Vagina (tissue), 2 donors: ENCODE measurements around the gene STXBP3. TPM values are rescaled to one million over a fixed set of nuclear protein-coding genes. Genes with fewer than 3 reads are reported as not detected.

Experiments used
- DNase-seq, 2 donors: peaks; one replicate each; pipeline ENCODE4 v3.0.0-alpha.2; 2017; ENCODE audit errors: extremely low spot score in 2 of 2
- H3K27ac ChIP-seq: fragments of 200-600 bp; sonication (generic); one replicate; pipeline ENCODE4 v1.5.1; 2019
- H3K27me3 ChIP-seq: fragments of 200-600 bp; sonication (generic); one replicate; pipeline ENCODE4 v1.5.1; 2019
- H3K36me3 ChIP-seq, 2 donors: fragments of 200-600 bp; sonication (generic); one replicate each; pipeline ENCODE4 v1.5.1; 2017 to 2019
- H3K4me1 ChIP-seq: fragments of 200-600 bp; sonication (generic); one replicate; pipeline ENCODE4 v1.5.1; 2019
- H3K4me3 ChIP-seq, 2 donors: fragments of 200-600 bp; sonication (generic); 1 replicate in 1 of 2; 2 replicates in 1 of 2; pipeline ENCODE4 v1.5.1; 2016 to 2019
- H3K9me3 ChIP-seq: fragments of 200-600 bp; sonication (generic); one replicate; pipeline ENCODE4 v1.5.1; 2019
- POLR2A ChIP-seq, 2 donors: fragments of 450-650 bp; IDR thresholded peaks; one replicate each; pipeline ENCODE4 v1.6.1; 2017; ENCODE audit warnings: antibody characterized with exemption in 2 of 2, mild to moderate bottlenecking in 2 of 2, moderate library complexity in 2 of 2
- POLR2AphosphoS5 ChIP-seq, 2 donors: sonication (generic); formaldehyde crosslinking; IDR thresholded peaks; one replicate each; pipeline ENCODE4 v1.9.0; 2017; ENCODE audit warnings: antibody characterized with exemption in 2 of 2, mild to moderate bottlenecking in 2 of 2, low read depth in 1 of 2; ENCODE audit not compliant: insufficient read depth in 1 of 2
- intact Hi-C: fragments of 100-400 bp; cut with DNase I; formaldehyde crosslinking; loops from one replicate; pipeline ENCODE4 v1.15.1; 2023
- total RNA-seq: library from RNA; depleted of rRNA; stranded (reverse); fragments of >200 nt; gene quantifications from one replicate; pipeline ENCODE4 v1.2.3, GENCODE V29; 2016
- TF ChIP-seq, protein P1 (sequence below), 3 experiments: fragments of 450-650 bp in 2 of 3; fragments of 200-600 bp in 1 of 3; sonication (generic) in 1 of 3; IDR thresholded peaks; one replicate each; pipeline ENCODE4 v1.5.1; 2017 to 2019; ENCODE audit warnings: antibody characterized with exemption in 3 of 3, mild to moderate bottlenecking in 2 of 3, moderate library complexity in 2 of 3

Gene STXBP3
- total RNA-seq, 1 donor from 2014 or later: 167 TPM

GRCh38 chr1:108801101-108801500 lies 54.6 kb downstream of the STXBP3 start:
- no peak for DNase-seq
- Histone ChIP-seq H3K27me3 (no peaks in the 10 kb centered on the region), H3K4me1 (no peaks in the 10 kb centered on the region), H3K36me3 (peaks cover 0 to 65% of the 10 kb centered on the region in 2 donors), H3K4me3 (no peak overlapping the region), H3K27ac (no peak overlapping the region), H3K9me3 (no peaks in the 10 kb centered on the region)
- no peak for TF ChIP-seq POLR2A (IDR thresholded peaks at IDR 0.05)
- TF ChIP-seq, protein P1, sequence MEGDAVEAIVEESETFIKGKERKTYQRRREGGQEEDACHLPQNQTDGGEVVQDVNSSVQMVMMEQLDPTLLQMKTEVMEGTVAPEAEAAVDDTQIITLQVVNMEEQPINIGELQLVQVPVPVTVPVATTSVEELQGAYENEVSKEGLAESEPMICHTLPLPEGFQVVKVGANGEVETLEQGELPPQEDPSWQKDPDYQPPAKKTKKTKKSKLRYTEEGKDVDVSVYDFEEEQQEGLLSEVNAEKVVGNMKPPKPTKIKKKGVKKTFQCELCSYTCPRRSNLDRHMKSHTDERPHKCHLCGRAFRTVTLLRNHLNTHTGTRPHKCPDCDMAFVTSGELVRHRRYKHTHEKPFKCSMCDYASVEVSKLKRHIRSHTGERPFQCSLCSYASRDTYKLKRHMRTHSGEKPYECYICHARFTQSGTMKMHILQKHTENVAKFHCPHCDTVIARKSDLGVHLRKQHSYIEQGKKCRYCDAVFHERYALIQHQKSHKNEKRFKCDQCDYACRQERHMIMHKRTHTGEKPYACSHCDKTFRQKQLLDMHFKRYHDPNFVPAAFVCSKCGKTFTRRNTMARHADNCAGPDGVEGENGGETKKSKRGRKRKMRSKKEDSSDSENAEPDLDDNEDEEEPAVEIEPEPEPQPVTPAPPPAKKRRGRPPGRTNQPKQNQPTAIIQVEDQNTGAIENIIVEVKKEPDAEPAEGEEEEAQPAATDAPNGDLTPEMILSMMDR (IDR thresholded peaks at IDR 0.05): no peak
- TF ChIP-seq POLR2AphosphoS5 (IDR thresholded peaks at IDR 0.05; ENCODE audit: insufficient read depth in 1 of 2, low read depth in 1 of 2): no peak
- intact Hi-C loops: no loop called here

- TF ChIP-seq, protein P1 (IDR thresholded peaks at IDR 0.05): no peak
- no peak for TF ChIP-seq POLR2A (IDR thresholded peaks at IDR 0.05)
- TF ChIP-seq POLR2AphosphoS5 (IDR thresholded peaks at IDR 0.05; ENCODE audit: insufficient read depth in 1 of 2, low read depth in 1 of 2): no peak
- Histone ChIP-seq H3K36me3 (peaks cover 0 to 71% of the 10 kb centered on the region in 2 donors), H3K27me3 (no peaks in the 10 kb centered on the region), H3K9me3 (no peaks in the 10 kb centered on the region), H3K27ac (no peak overlapping the region), H3K4me1 (no peaks in the 10 kb centered on the region), H3K4me3 (no peak overlapping the region)
- intact Hi-C loops: no loop called here
- no peak for DNase-seq
Observed at GRCh38 chr1:108803548-108803947, 57.1 kb downstream of the STXBP3 start.

DNA sequence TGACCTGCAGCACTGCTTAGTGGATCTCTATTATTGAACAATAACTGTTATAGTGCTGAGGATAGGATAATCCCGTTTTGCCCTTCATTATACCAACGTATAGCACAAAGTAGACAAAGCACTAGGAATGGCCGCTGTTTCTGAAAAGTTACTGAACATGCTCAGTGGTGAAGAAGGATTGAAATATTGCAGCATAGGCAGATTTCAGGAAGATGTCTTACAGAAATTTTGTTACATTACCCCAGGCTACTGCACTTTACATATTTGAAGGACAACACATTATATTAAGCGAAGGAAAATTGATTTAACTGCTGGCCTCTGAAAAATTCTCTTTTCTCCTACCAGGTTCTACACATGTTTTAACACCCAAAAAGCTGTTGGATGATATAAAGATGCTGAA lies 62.0 kb downstream of the STXBP3 start:
- DNase-seq: no peak
- Histone ChIP-seq H3K9me3 (no peaks in the 10 kb centered on the region), H3K27me3 (no peaks in the 10 kb centered on the region), H3K36me3 (peaks cover 0 to 50% of the 10 kb centered on the region in 2 donors), H3K4me3 (no peak overlapping the region), H3K27ac (no peak overlapping the region), H3K4me1 (peaks cover 4% of the 10 kb centered on the region)
- TF ChIP-seq, protein P1 (IDR thresholded peaks at IDR 0.05): no peak
- TF ChIP-seq POLR2AphosphoS5 (IDR thresholded peaks at IDR 0.05; ENCODE audit: insufficient read depth in 1 of 2, low read depth in 1 of 2): no peak
- TF ChIP-seq POLR2A (IDR thresholded peaks at IDR 0.05): no peak
- intact Hi-C loops: no loop called here

DNA sequence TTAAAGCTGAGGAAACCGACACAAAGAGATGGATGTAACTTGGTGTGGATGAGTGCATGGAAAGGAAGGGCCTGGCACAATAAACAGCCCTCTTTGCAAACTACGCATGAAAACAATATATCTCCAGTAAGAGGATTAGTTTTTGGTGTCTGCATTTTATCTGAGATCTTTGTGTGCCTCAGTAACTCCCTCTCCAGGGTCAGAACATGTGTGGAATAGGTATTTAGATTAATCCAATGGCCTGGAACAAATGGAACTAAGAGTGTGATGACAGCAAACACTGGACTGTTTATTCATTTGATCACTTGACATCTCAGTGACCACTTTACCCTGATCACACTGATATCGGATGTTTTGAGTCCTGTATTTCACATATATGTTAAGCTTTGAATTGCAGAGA lies 65.1 kb downstream of the STXBP3 start:
- no peak for DNase-seq
- TF ChIP-seq POLR2AphosphoS5 (IDR thresholded peaks at IDR 0.05; ENCODE audit: insufficient read depth in 1 of 2, low read depth in 1 of 2) (no peak), POLR2A (IDR thresholded peaks at IDR 0.05) (no peak)
- TF ChIP-seq, protein P1 (IDR thresholded peaks at IDR 0.05): no peak
- Histone ChIP-seq H3K4me1 (peaks cover 30% of the 10 kb centered on the region), H3K4me3 (no peak overlapping the region), H3K27me3 (no peaks in the 10 kb centered on the region), H3K9me3 (no peaks in the 10 kb centered on the region), H3K27ac (no peak overlapping the region), H3K36me3 (peaks cover 0 to 32% of the 10 kb centered on the region in 2 donors)
- intact Hi-C loops: no loop called here

- H3K4me3 ChIP-seq: no peak overlapping the region
- peak overlapping the region; percentile 46 for H3K27ac ChIP-seq
- H3K27me3 ChIP-seq: no peaks in the 10 kb centered on the region
- peaks cover 47% of the 10 kb centered on the region for H3K4me1 ChIP-seq
- TF ChIP-seq POLR2A (IDR thresholded peaks at IDR 0.05): no peak
- TF ChIP-seq, protein P1 (IDR thresholded peaks at IDR 0.05): no peak
- no peak for TF ChIP-seq POLR2AphosphoS5 (IDR thresholded peaks at IDR 0.05; ENCODE audit: insufficient read depth in 1 of 2, low read depth in 1 of 2)
- no peak for DNase-seq
- intact Hi-C loops: no loop called here
- peaks cover 0 to 18% of the 10 kb centered on the region in 2 donors for H3K36me3 ChIP-seq
- no peaks in the 10 kb centered on the region for H3K9me3 ChIP-seq
Observed at GRCh38 chr1:108813326-108813725, 66.9 kb downstream of the STXBP3 start.
